Islet of Langerhans (tissue), 1 donor: ENCODE data around the gene SLC7A7.
"Not testable (repeated sequence)": the region's sequence is repeated elsewhere in the genome, so short reads cannot be mapped to it uniquely, and the experiment has no call there.

Experiments
- FAIRE-seq: peaks from one replicate; lab custom pipeline; 2011; peaks lifted over from hg19 to GRCh38; lab: Jason Lieb, UNC

Gene SLC7A7

DNA sequence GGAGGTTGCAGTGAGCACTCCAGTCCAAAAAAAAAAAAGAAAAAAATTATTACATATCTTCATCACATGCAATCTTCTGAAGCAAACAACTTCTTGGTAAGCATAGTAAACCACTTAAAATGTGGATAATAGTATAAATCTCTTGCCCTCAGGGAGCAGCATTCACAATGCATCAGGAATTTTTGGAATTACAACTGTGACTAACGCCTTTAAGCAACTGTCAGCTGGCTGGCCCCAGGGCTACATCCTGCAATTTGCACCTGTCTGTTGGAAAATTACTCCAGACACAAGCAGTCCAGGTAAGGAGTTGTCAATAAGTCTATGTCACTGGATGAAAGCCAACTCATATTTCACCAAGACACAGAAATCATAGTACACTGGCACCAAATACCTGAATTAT, 5.5 kb upstream of the SLC7A7 start:
- FAIRE-seq = no peak

DNA sequence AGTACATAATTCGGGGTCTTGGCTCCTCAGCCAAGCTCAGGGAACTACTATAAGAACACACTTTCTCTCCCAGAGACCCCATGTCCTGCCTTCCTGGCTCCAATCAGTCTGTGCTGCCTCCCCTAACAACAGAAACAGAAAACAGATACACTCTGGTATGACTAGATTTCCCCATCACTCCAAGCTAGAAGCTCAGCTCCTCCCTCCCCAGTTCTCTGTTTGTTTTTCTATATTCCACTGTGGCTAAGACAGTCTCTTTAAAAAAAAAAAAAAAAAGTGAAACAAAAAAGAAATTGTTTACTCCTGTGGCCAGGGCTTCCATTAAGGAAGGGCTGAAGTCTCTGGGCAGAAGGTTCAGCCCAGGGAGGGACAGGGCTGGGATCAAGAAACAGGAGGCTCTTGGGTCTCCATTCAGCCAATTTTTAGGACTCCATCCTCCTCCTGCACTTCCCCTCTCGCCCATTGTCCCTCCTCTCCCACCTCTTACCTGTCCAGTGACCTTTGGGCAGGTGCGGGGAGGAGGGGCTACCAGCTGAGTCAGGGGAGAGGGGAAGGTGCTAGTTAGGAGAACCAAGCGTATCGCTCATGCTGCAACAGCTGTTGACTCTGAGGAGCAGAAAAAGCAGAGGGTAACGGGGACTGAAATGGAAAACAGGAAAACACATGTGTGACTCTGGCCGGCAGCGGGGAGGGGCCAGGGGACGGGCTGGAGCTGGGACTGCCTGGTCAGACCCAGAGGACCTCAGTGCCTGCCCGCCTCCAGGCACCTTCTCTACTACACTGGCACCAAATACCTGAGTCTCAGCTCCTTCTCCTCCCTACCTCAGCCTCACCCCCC, 4.1 kb upstream of the SLC7A7 start:
- no peak for FAIRE-seq

DNA sequence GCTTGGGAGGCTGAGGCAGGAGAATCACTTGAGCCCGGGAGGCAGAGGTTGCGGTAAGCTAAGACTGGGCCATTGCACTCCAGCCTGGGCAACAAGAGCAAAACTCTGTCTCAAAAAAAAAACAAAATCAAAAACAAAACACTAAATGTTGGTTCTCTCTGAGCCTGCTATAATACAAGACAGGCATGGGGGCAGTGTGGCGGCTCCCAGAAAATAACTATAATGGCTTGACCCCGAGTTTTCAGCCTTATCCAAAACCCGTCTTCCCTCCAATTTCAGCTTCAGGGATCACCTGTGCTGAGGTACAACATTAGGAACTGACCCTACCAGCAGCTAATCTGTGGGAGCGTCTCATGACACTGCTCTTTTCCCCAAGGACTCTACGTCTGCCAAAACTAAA, 862 bp downstream of the SLC7A7 start:
- no peak for FAIRE-seq

DNA sequence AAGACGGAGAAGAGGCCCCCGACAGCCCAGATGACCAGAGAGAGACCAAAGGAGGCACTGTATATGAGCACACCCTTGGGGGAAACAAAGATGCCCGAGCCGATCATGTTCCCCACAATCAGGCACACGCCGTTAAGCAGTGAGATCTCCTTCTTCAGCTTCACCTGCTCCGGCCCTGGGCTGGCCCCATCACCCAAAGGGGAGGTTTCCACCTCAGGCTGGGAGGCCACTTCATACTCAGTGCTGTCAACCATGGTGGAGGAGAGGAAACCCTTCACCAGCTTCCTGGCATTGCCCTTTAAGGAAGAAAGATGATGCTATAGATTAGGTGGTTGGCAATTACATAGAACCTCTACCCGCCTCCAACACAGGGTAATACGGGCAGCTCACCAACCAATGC, 2.1 kb downstream of the SLC7A7 start:
- no peak for FAIRE-seq

DNA sequence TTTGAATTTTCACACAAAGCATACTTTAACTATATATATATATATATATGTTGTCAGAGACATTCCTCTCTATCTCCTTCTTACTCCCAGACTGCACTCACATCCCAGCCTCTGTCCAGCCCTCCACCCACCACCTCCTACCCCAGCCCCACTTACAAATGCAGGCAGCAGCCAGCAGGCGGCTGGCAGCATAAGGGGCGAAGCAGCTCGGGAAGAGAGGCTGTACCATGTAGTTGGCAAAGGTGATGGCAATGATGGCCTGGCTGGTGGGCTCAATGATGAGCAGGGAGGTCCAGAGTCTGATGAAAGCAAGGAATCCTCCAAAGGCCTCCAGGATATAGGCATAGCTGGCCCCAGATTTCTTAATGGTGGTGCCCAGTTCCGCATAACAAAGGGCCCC, 2.5 kb downstream of the SLC7A7 start:
- FAIRE-seq = no peak

DNA sequence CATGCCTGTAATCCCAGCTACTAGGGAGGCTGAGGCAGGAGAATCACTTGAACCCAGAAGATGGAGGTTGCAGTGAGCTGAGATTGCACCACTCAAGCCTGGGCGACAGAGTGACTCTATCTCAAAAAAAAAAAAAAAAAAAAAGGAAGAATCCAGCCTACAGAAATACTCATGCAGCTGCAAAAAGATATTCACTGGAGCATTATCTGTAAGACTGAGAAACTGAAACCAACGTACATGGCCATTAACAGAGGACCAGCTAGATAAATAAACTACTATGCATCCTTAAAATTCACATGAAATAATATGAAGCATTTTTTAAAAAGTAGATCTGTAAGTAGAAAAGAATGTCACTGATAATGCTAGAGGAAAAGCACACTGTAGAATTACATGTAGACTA, 3.5 kb downstream of the SLC7A7 start:
- no peak for FAIRE-seq

DNA sequence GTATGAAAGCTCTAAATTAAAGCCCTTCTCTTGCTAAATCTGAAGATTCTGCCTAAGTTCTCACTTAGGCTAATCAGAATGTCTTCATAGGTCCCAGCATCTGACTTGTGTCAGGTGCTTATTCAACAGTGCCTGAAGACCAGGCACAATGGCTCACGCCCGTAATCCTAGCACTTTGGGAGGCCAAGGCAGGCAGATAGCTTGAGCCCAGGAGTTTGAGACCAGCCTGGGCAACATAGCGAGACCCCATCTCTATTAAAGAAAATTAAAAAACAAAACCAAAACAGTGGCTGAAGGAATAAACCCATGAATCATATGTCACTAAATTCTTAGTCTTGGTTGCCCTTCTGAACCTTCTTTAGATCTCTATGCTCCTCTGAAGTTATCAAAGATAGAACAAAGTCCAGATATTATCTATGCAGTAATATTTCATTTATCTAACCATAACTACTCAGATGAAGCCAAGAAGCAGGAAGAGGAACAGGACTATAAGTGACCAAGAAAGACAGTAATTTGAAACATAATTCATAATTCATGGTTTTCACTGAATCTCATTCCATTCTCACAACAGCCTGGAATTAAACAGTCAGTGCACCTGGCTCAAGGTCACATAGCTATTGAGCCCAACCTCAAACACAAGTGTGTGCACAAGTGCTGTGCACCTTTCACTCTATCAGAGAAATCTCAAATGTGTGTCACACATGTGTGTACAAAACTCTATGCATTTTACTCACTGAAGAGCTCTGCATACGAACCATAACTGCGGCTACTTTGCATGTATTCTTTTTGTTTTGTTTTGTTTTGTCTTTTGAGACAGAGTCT, 6.6 kb downstream of the SLC7A7 start:
- no peak for FAIRE-seq

DNA sequence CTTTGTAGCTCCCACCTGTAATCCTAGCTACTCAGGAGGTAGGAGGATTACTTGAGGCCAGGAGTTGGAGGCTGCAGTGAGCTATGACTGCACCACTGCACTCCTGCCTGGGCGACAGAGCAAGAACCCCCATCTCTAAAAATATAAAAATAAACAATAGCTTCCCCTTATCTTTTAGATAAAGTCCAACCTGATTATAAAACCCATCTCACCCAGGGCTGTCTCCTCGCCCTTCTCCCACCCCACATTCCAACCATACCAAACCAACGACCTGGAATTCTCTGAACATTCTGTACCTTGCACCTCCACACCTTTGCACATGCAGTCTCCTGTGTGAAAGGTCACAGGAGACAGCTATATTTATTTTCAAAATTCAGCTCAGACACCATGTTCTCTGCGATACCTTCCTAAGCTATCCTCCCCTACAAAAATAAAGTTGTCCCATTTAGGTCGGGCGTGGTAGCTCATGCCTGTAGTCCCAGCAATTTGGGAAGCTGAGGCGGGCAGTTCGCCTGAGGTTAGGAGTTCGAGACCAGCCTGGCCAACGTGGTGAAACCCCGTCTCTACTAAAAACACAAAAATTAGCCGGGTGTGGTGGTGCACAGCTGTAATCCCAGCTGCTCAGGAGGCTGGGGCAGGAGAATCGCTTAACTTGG, 7.7 kb downstream of the SLC7A7 start:
- no peak for FAIRE-seq

DNA sequence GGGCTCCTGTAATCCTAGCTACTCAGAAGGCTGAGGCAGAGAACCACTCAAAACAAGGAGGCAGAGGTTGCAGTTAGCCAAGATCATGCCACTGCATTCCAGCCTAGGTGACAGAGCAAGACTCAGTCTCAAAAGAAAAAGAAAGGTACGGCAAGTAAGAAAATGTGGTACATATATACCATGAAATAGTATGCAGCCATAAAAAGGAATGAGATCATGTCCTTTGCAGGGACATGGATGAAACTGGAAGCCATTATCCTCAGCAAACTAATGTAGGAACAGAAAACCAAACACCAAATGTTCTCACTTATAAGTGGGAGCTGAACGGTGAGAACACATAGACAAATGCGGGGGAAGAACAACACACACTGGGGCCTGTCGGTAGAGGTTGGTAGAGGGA, 10.0 kb downstream of the SLC7A7 start:
- FAIRE-seq = not testable (repeated sequence)

DNA sequence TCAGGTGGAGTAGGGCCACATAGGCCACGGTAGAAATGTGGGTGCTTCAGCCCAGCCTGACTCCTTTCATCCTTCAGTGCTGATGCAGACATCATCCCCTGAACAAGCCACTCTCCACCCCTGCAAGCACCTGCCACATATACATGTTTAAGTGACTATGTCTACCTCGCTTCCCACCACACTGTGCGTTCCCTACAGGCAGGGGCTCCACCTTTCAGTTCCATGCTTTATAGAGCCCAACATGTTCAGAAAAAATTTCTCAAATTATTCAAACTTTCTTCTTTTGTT, 11.6 kb downstream of the SLC7A7 start:
- FAIRE-seq = no peak

DNA sequence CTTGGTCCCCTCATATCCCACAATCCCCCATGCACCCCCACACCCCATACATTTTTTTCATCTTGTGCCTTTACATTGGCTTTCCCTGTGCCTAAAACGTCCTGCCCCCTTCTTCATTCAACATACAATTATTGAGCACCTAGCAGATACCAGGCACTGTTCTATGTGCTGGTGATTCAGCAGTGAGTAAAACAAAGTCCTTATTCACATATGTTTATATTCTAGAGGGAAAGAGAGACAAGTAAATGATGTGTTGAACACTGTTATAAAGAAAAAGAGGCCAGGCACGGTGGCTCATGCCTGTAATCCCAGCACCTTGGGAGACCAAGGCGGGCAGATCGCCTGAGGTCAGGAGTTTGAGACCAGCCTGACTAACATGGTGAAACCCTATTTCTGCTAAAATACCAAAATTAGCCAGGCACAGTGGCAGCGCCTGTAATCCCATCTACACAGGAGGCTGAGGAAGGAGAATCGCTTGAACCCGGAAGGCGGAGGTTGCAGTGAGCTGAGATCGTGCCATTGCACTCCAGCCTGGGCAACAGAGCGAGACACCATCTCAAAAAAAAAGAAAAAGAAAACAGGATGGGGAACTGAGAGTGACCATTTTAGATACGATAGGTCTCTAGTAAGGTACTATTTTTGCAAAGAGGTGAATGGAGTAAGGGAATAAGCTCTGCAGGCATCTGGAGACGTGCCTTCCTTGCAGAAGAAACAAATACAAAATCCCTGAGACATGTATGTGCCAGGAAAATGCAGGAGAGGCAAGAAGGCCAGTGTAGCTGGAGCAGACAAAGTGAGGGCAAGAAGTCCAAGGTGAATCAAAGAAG, 12.2 kb downstream of the SLC7A7 start:
- no peak for FAIRE-seq

DNA sequence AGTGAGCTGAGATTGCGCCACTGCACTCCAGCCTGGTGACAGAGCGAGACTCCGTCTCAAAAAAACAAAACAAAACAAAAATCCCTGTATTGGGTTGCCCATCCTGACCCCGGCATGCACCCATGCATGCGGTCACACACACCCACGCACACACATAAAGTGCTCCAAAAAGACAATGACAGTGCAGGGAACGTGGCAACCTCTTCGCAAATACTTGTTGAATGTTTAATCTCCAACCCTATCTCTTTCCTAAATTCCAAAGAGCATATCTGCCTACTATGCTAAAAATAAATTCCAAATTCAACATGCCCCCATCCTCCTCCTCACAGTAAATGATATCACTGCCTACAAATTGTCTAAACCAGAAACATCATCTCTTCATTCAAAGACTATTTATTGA, 13.5 kb downstream of the SLC7A7 start:
- no peak for FAIRE-seq

DNA sequence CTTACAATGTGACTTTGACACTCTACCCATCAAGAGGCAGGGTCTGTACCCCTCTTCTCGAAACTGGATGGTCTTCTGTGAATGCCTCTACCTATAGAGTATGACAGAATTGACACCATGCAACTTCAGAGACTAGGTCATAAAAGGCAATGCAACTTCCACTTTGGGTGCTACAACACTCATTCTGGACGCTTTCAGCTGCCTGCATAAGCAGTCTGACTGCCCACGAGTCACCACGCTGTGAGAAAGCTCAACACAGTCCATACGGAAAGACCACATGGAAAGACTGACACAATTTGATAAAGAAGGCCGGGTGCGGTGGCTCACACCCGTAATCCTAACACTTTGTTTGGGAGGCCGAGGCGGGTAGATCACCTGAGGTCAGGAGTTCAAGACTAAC, 14.9 kb downstream of the SLC7A7 start:
- no peak for FAIRE-seq

DNA sequence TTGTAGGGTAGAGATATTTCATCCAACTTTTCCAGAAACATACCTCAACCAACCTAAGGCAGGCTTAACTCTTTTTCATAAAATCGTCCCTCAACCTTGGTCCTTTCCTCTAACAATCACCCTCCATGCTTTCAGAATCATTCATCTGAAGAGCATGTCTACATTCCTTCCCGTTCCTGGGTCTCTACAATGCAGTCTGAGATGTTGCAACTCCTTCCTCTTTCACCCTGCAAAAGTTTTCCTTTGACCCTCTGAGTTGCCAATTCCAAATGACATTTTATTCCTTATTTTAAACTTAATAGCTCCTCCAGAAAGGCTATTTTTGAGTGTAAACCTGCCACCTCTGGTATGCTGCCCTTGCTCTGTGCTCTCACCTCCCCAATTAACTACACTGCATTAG, 16.7 kb downstream of the SLC7A7 start:
- FAIRE-seq = no peak

DNA sequence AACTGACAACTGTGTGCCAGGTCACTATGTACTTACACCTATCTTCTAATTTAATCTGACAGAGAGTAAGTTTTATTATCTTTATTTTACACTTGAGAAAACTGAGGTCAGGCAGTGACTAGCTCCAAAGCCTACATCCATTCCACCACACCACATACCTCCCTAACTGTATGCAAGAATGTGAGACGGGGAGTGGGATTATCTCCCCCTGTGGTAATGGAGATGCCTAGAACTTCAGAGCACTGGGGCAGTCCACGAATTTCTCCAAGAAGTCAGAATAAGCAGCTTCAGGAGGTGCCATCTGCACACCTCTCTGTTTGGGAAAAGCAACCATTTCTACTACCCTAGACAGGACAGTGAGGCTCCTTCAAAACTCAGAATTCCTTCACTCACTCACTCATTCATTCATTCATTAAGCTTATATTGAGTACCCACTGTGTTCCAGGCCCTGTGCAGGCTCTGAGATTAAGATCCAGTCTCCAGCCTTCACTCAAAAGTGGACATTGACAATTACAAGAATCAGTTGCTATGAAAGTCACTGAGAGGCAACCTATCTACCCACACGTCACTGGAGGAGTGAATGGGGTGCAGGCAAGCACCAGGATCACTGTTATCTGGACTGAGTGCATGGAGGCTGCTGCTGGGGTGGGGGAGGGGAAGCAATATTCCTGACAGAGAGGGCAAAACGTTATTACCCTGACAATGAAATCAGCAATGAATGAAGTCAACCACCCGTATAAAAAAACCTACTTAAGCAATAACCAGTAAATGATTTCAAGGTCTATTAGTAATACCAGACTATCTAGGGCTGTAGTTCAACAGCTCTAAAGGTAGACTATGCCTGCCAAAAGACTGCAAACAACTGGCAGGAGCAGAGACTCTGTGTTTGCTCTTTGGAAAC, 18.0 kb downstream of the SLC7A7 start:
- no peak for FAIRE-seq

DNA sequence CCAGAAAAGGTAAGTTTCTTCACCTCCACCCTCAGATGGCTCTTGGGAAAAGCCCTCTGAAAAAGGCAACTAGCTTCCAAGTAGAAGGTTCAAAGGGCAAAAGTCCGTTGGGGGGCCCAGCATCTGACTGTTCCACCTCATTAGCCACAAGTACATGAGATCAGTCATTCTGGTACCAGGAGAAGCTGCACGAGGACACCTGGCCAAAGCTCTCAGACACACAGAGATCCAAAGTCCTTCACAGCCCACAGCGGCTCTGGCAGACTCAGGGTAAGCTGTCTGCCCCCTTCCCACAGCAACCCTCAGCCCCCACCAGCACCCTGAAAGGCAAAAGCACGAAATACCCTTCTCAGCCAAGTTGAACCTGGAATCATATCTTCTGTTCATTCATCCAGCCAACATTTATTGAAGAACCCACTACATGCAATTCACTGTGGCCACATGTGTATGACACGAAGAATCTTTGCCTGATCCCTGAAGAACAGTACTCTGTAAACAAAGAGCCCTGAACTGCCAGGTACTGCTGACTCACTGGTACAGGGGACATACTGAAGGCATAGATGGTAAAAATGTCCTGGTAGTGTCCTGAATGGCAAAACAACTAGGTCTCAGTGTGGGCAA, 19.0 kb downstream of the SLC7A7 start:
- FAIRE-seq = no peak

DNA sequence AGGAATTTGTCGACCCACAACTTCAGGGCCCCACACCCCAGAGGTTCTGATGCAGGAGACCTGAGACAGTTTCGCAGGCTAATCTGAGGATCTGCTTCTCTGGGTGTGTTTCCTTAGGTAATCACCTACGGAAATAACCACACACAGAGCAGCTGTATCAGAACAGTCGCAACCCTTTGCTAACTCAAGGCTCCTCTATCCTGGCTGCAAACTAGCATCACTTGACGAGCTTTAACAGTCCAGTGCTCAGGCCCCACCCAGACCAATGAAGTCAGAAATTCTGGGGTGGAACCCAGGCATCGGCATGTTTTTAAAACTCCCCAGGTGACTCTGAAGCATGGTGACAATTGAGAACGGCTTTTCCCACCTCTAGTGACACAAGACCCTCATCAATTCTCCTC, 20.7 kb downstream of the SLC7A7 start:
- no peak for FAIRE-seq

DNA sequence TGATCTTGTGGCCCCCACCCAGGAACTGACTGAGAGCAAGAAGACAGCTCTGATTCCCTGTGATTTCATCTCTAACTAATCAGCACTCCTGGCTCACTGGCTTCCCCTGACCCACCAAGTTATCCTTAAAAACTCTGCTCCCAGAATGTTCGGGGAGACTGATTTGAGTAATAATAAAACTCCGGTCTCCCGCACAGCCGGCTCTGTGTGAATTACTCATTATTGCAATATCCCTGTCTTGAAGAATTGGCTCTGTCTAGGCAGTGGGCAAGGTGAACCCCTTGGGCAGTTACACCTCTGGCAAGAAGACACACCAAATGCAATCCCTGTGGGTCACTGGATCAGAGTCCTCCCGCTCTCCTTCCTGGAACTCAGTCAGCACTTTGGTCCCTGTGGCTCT, 21.3 kb downstream of the SLC7A7 start:
- no peak for FAIRE-seq

DNA sequence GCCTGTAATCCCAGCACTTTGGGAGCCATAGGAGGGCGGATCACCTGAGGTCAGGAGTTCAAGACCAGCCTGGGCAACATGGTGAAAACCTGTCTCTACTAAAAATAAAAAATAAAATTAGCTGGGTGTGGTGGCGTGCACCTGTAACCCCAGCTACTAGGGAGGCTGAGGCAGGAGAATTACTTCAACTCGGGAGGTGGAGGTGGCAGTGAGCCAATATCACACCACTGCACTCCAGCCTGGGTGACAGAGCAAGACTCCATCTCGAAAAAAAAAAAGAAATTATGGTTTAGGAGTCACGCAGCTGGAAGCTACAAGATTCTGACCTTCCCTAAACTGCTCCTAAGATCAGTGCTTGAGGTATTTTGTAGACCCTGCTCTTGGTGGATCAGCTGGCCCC, 21.7 kb downstream of the SLC7A7 start:
- not testable (repeated sequence) for FAIRE-seq

DNA sequence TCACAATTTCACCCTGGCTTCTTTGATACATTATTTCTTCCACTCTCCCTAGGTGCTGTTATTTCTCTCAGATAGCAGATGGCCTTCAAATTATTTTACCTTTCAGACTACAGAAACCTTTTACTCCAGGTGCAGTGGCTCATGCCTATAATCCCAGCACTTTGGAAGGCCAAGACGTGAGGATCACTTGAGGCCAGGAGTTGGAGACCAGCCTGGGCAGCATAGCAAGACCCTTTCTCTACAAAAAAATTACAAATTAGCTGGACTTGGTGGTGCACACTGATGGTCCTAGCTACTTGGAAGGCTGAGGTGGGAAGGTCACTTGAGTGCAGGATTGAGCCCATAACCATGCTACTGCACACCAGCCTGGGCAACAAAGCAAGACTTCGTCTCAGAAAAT, 23.1 kb downstream of the SLC7A7 start:
- no peak for FAIRE-seq

DNA sequence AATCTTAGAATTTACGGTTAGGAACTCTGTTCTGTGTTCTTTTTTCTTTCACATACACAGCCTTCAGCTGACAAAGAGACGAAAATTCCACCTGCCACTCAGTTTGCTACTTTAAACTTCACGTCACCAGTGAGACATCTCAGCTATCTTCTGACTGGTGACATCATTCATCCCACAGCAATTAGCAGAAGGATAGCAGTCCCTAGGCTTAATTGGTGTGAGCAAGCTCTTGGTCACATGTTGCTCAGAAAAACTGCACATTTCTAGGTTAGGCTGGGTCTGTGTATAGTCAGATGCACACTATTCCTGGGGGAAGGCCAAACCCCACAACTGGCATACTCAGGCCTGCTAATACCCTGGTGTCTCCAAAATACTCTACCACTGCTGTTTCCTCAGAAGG, 23.9 kb downstream of the SLC7A7 start:
- no peak for FAIRE-seq
